MCF 10A (cell line): ENCODE results near the gene NENF. TPM values are rescaled to one million over a fixed set of nuclear protein-coding genes. Genes with fewer than 3 reads are reported as not detected.

ENCODE experiments used
- total RNA-seq: library from RNA; stranded (reverse); gene quantifications from 2 replicates; pipeline ENCODE4 v1.2.3, GENCODE V29; 2022

Gene NENF
- total RNA-seq, 1 experiment from 2014 or later = 110 TPM

Other genes starting within 250 kb of the NENF start
- gene PPP2R5A, start 147.5 kb upstream of the NENF start, total RNA-seq = 37.5 and 38.6 TPM in 2 replicates
- gene PACC1, start 18.0 kb upstream of the NENF start, total RNA-seq = 23.0 and 23.3 TPM in 2 replicates
- gene ATF3, start 175.8 kb downstream of the NENF start, total RNA-seq = 85.3 and 114 TPM in 2 replicates